ENCODE data around the gene PRKCZ. TPM values are rescaled to one million over a fixed set of nuclear protein-coding genes. Genes with fewer than 3 reads are reported as not detected.

Gene PRKCZ
- total and polyA plus RNA-seq, 2 of the 4 experiments (the other 2 are of a cell fraction): 2.0 to 3.5 TPM

GRCh38 chr1:2132222-2133038 lies 82.2 kb downstream of the PRKCZ start (continued):
- TF ChIP-seq ELK1 (IDR thresholded peaks at IDR 0.05; ENCODE audit: borderline replicate concordance, low read depth, low read length): no peak
